IMR-90 (cell line): ENCODE results near the gene WDR37. TPM values are rescaled to one million over a fixed set of nuclear protein-coding genes. Genes with fewer than 3 reads are reported as not detected.

Source experiments
- ATAC-seq: fragments of 200-7000 bp; cut with Tn5 transposase; 2 replicates; pipeline ENCODE4 v1.9.1; 2020; ENCODE audit warnings: low read depth, mild to moderate bottlenecking, moderate library complexity
- BruUV-seq: library from RNA; stranded (reverse); fragments of 400-500 nt; replicated peaks from 2 replicates; lab custom pipeline; 2021; lab: Mats Ljungman, UMichigan
- CTCF ChIA-PET: fragments of 300-600 bp; formaldehyde crosslinking; extraction: SDS; loops from one replicate; lab custom pipeline; 2021; ENCODE audit warnings: antibody characterized with exemption; lab: Yijun Ruan, JAX
- POLR2A ChIA-PET: fragments of 300-600 bp; sonication (Branson Sonifier 250); formaldehyde crosslinking; loops from one replicate; lab custom pipeline; 2022; ENCODE audit warnings: antibody characterized with exemption; ENCODE audit not compliant: unreplicated experiment; lab: Charles Lee
- DNase-seq: peaks from one replicate; pipeline ENCODE4 v3.0.0; 2013
- H2AFZ ChIP-seq: replicated peaks from 2 replicates; pipeline ENCODE3; 2013; ENCODE audit warnings: low read length, mild to moderate bottlenecking; ENCODE audit not compliant: poor library complexity
- H2AK5ac ChIP-seq: 2 replicates; pipeline ENCODE4 v1.6.1; 2013; ENCODE audit warnings: low read depth, low read length, inconsistent platforms
- H2AK9ac ChIP-seq: replicated peaks from 2 replicates; pipeline ENCODE3; 2013; ENCODE audit warnings: mild to moderate bottlenecking, low read depth, low read length, moderate library complexity; ENCODE audit not compliant: poor library complexity
- H2BK120ac ChIP-seq: 2 replicates; pipeline ENCODE4 v1.6.1; 2013; ENCODE audit warnings: low read depth, low read length, inconsistent platforms
- H2BK15ac ChIP-seq: 3 replicates; pipeline ENCODE4 v1.6.1; 2013; ENCODE audit warnings: low read depth, low read length, inconsistent platforms
- H2BK20ac ChIP-seq: 2 replicates; pipeline ENCODE4 v1.6.1; 2013; ENCODE audit warnings: low read depth, mild to moderate bottlenecking, inconsistent platforms, low read length, moderate library complexity
- H2BK5ac ChIP-seq: 2 replicates; pipeline ENCODE4 v1.6.1; 2013; ENCODE audit warnings: mild to moderate bottlenecking, low read depth, low read length, inconsistent platforms; ENCODE audit not compliant: poor library complexity, severe bottlenecking
- H3K14ac ChIP-seq: replicated peaks from 2 replicates; pipeline ENCODE4 v1.6.1; 2013; ENCODE audit warnings: low read depth, low read length, inconsistent platforms
- H3K18ac ChIP-seq: 2 replicates; pipeline ENCODE4 v1.6.1; 2013; ENCODE audit warnings: low read depth, low read length, control low read depth
- H3K23ac ChIP-seq: 2 replicates; pipeline ENCODE4 v1.6.1; 2013; ENCODE audit warnings: low read depth, low read length, inconsistent platforms
- H3K27ac ChIP-seq: 2 replicates; pipeline ENCODE4 v1.5.1; 2013; ENCODE audit warnings: mild to moderate bottlenecking, control low read depth, low read length; ENCODE audit not compliant: insufficient read depth
- H3K27me3 ChIP-seq: 2 replicates; pipeline ENCODE4 v1.6.1; 2013; ENCODE audit warnings: low read length; ENCODE audit not compliant: control insufficient read depth, insufficient read depth
- H3K36me3 ChIP-seq: 2 replicates; pipeline ENCODE4 v1.6.1; 2013; ENCODE audit warnings: low read length, mixed read lengths; ENCODE audit not compliant: control insufficient read depth, insufficient read depth
- H3K4ac ChIP-seq: 2 replicates; pipeline ENCODE4 v1.6.1; 2013; ENCODE audit warnings: low read depth, low read length, inconsistent platforms
- H3K4me1 ChIP-seq: 2 replicates; pipeline ENCODE4 v1.6.1; 2013; ENCODE audit warnings: low read length, mixed read lengths; ENCODE audit not compliant: control insufficient read depth, insufficient read depth
- H3K4me2 ChIP-seq: 2 replicates; pipeline ENCODE4 v1.6.1; 2013; ENCODE audit warnings: low read depth, mild to moderate bottlenecking, control low read depth, low read length, moderate library complexity
- H3K4me3 ChIP-seq: 2 replicates; pipeline ENCODE4 v1.5.1; 2013; ENCODE audit warnings: low read depth, mild to moderate bottlenecking, control low read depth, low read length, moderate library complexity; ENCODE audit not compliant: insufficient read depth
- H3K56ac ChIP-seq: 2 replicates; pipeline ENCODE4 v1.6.1; 2013; ENCODE audit warnings: low read length, inconsistent platforms; ENCODE audit not compliant: insufficient read depth; ENCODE audit errors: extremely low read depth
- H3K79me1 ChIP-seq, 2 experiments: 2 replicates each; pipeline ENCODE4 v1.6.1; 2013; ENCODE audit warnings: low read length in 2 of 2, inconsistent platforms in 1 of 2, low read depth in 1 of 2
- H3K9ac ChIP-seq: 2 replicates; pipeline ENCODE4 v1.6.1; 2013; ENCODE audit warnings: low read depth, low read length, control low read depth
- H3K9me1 ChIP-seq: 2 replicates; pipeline ENCODE4 v1.6.1; 2013; ENCODE audit warnings: low read length, inconsistent platforms; ENCODE audit not compliant: insufficient read depth
- H3K9me3 ChIP-seq: 2 replicates; pipeline ENCODE4 v1.6.1; 2013; ENCODE audit warnings: low read length; ENCODE audit not compliant: control insufficient read depth, insufficient read depth
- H4K20me1 ChIP-seq: 2 replicates; pipeline ENCODE4 v1.6.1; 2013; ENCODE audit warnings: low read length, inconsistent platforms; ENCODE audit not compliant: insufficient read depth
- H4K5ac ChIP-seq: 2 replicates; pipeline ENCODE4 v1.6.1; 2013; ENCODE audit warnings: mild to moderate bottlenecking, low read depth, low read length, control low read depth
- H4K8ac ChIP-seq, 2 experiments: 2 replicates each; pipeline ENCODE4 v1.6.1; 2013; ENCODE audit warnings: low read depth in 2 of 2, low read length in 2 of 2, control low read depth in 1 of 2, inconsistent platforms in 1 of 2
- H4K91ac ChIP-seq: 2 replicates; pipeline ENCODE4 v1.6.1; 2013; ENCODE audit warnings: low read depth, low read length, inconsistent platforms; ENCODE audit not compliant: insufficient read depth
- MAZ ChIP-seq: IDR thresholded peaks from 2 replicates; pipeline ENCODE4 v1.6.1; 2012; ENCODE audit warnings: low read depth, mild to moderate bottlenecking, low read length, improper control_type of control experiment, moderate library complexity, borderline replicate concordance
- MXI1 ChIP-seq: IDR thresholded peaks from 2 replicates; pipeline ENCODE4 v1.6.1; 2012; ENCODE audit warnings: low read depth, mild to moderate bottlenecking, low read length, moderate library complexity, borderline replicate concordance
- RAD21 ChIP-seq: IDR thresholded peaks from 2 replicates; pipeline ENCODE4 v1.6.1; 2012; ENCODE audit warnings: low read length, improper control_type of control experiment
- RFX5 ChIP-seq: IDR thresholded peaks from 2 replicates; pipeline ENCODE4 v1.8.0; 2012; ENCODE audit warnings: low read depth, mild to moderate bottlenecking, low read length, moderate library complexity
- WGBS, 2 experiments: methylation state at CpG; one replicate each; pipeline versions ENCODE4 v1.1.5 to v1.1.7; 2013; ENCODE audit warnings: missing lambda C conversion rate in 2 of 2; ENCODE audit not compliant: insufficient read length in 1 of 2; ENCODE audit errors: extremely low coverage in 2 of 2; 5-methylcytosine and 5-hydroxymethylcytosine counted together
- dilution Hi-C: fragments of 300-500 bp; cut with HindIII; formaldehyde crosslinking; loops from one replicate; pipeline ENCODE4 v1.14.3; 2018; ENCODE audit warnings: low sequenced_read_pairs; ENCODE audit not compliant: unreplicated experiment
- in situ Hi-C: fragments of 300-500 bp; cut with MboI; formaldehyde crosslinking; loops from 3 replicates; pipeline ENCODE4 v1.14.3; 2019; ENCODE audit warnings: low sequenced_read_pairs, inconsistent platforms, mixed read lengths
- intact Hi-C: fragments of 100-400 bp; cut with micrococcal nuclease; formaldehyde crosslinking; loops from 2 replicates; pipeline ENCODE4 v1.10.0; 2022
- polyA plus RNA-seq, 3 experiments: library from polyadenylated mRNA; depleted of rRNA; stranded (reverse); fragments of >200 nt; gene quantifications; 2 replicates each; pipeline ENCODE4 v1.2.3, GENCODE V29; 2012; ENCODE audit warnings: low replicate concordance in 1 of 3
- total RNA-seq: library from RNA; depleted of rRNA; stranded (reverse); fragments of >200 nt; gene quantifications from 2 replicates; pipeline ENCODE4 v1.2.3, GENCODE V29; 2012
- TF ChIP-seq, protein P1 (sequence below): fragments of 150-350 bp; IDR thresholded peaks from 2 replicates; pipeline ENCODE4 v1.6.1; 2016; ENCODE audit warnings: low read depth, mild to moderate bottlenecking, low read length, moderate library complexity, borderline replicate concordance
- TF ChIP-seq, protein P2 (sequence below): conservative IDR thresholded peaks from 2 replicates; pipeline ENCODE4 v1.5.1; 2012; ENCODE audit warnings: mild to moderate bottlenecking, low read depth, low read length, improper control_type of control experiment

WDR37 gene
- total and polyA plus RNA-seq, 2 of the 4 experiments (the other 2 are of a cell fraction): 12.7 to 14.5 TPM

DNA sequence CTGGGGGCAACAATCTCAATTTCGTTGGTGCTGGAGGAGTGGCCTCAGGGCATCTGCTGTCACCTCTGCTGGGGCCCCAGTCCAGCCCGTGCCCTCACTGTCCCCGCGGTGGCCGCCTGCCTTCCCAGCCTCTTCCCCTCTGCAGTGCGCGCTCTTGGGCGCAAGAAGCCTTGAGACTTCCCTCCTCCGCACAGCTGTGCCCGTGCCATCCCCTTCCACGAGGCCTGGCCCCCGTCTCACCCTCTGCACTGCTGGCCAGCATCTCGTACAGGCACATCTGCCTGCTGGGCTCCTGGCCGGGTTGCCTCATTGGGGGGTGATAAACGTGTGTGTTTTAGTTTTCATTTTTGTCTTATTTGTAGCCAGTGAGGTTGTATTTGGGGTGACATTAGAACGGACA, 44.5 kb upstream of the WDR37 start:
- POLR2A ChIA-PET: no interaction called here
- H3K36me3 ChIP-seq: peaks cover 65% of the 10 kb centered on the region

More for the DNA sequence above, 44.5 kb upstream of the WDR37 start:
- H2AK9ac ChIP-seq: no peak overlapping the region
- H4K91ac ChIP-seq: no peak overlapping the region
- H3K27ac ChIP-seq: no peak overlapping the region
- intact Hi-C loops (no loop called here), dilution Hi-C loops (no loop called here), in situ Hi-C loops (no loop called here)
- TF ChIP-seq, protein P1, sequence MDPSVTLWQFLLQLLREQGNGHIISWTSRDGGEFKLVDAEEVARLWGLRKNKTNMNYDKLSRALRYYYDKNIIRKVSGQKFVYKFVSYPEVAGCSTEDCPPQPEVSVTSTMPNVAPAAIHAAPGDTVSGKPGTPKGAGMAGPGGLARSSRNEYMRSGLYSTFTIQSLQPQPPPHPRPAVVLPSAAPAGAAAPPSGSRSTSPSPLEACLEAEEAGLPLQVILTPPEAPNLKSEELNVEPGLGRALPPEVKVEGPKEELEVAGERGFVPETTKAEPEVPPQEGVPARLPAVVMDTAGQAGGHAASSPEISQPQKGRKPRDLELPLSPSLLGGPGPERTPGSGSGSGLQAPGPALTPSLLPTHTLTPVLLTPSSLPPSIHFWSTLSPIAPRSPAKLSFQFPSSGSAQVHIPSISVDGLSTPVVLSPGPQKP: no peak
- TF ChIP-seq RAD21: no peak
- no peak for TF ChIP-seq MAZ
- no peak for TF ChIP-seq MXI1
- TF ChIP-seq, protein P2, sequence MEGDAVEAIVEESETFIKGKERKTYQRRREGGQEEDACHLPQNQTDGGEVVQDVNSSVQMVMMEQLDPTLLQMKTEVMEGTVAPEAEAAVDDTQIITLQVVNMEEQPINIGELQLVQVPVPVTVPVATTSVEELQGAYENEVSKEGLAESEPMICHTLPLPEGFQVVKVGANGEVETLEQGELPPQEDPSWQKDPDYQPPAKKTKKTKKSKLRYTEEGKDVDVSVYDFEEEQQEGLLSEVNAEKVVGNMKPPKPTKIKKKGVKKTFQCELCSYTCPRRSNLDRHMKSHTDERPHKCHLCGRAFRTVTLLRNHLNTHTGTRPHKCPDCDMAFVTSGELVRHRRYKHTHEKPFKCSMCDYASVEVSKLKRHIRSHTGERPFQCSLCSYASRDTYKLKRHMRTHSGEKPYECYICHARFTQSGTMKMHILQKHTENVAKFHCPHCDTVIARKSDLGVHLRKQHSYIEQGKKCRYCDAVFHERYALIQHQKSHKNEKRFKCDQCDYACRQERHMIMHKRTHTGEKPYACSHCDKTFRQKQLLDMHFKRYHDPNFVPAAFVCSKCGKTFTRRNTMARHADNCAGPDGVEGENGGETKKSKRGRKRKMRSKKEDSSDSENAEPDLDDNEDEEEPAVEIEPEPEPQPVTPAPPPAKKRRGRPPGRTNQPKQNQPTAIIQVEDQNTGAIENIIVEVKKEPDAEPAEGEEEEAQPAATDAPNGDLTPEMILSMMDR: no peak
- TF ChIP-seq RFX5: no peak
- no peak overlapping the region for H4K5ac ChIP-seq
- no peak overlapping the region for H2BK5ac ChIP-seq
- H3K4me2 ChIP-seq: no peak overlapping the region
- H3K56ac ChIP-seq: no peak overlapping the region
- no peak overlapping the region for H2BK120ac ChIP-seq
- CTCF ChIA-PET: no interaction called here
- peaks cover 19 to 38% of the 10 kb centered on the region in 2 experiments for H3K79me1 ChIP-seq
- no TSS peak for BruUV-seq
- no peak overlapping the region for H2BK20ac ChIP-seq
- no peak overlapping the region for H3K4me3 ChIP-seq
- WGBS, 2 experiments: 100% methylated on average over 1 of the region's 16 CpGs; no CpG with 5 or more reads in 1 of the 2 experiments
- peaks cover 11% of the 10 kb centered on the region for H4K20me1 ChIP-seq
- no peaks in the 10 kb centered on the region for H3K9me3 ChIP-seq
- no peak overlapping the region for H2AK5ac ChIP-seq
- no peaks in the 10 kb centered on the region for H3K27me3 ChIP-seq
- H3K9ac ChIP-seq: no peak overlapping the region
- no peak overlapping the region for H4K8ac ChIP-seq
- H3K4me1 ChIP-seq: no peaks in the 10 kb centered on the region
- H3K23ac ChIP-seq: no peak overlapping the region
- H3K4ac ChIP-seq: no peak overlapping the region
- H2AFZ ChIP-seq: no peak overlapping the region
- H2BK15ac ChIP-seq: no peak overlapping the region
- H3K18ac ChIP-seq: no peak overlapping the region
- no peak for ATAC-seq
- no peaks in the 10 kb centered on the region; the same call in 1 of the 2 replicates for H3K9me1 ChIP-seq
- no peak overlapping the region for H3K14ac ChIP-seq
- DNase-seq: no peak
